ENCODE data around the gene RAPGEF4.

DNA sequence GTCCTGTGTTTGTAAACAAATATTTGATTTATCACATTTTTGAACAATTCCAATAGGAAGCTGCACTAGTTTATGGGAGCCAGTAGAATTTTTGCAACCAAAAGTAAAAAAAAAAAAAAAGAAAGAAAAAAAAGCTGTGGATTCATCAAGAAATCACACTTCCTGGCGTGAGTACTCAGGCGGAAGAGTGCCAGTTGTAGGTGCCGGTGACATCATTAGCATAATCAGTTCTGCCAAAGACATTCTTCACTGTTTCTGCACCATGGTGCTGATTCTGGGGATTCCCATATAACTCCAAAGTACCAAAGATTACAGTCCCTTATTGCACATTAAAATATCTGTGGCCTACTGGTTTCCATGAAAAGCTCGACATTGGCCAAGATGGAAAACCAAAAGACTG is 32.8 kb downstream of the RAPGEF4 start:
- no peak for TF ChIP-seq EZH2 (IDR thresholded peaks at IDR 0.05)
- TF ChIP-seq FOXP2 (optimal IDR thresholded peaks at IDR 0.05; ENCODE audit: control extremely low read depth, extremely low read length, insufficient read depth), result no peak

Data from SK-N-MC (cell line).